CD4-positive, alpha-beta T cell treated with Interleukin-6 at 100 ng/mL for 8 hours (primary cell): ENCODE measurements around the gene JKAMP.

Experiments used
- DNase-seq: peaks from one replicate; pipeline ENCODE4 v3.0.0-alpha.2; 2020; ENCODE audit warnings: mixed read lengths, low spot score

The JKAMP gene

GRCh38 chr14:59541731-59542130 is 57.4 kb downstream of the JKAMP start:
- DNase-seq, result no peak

DNA sequence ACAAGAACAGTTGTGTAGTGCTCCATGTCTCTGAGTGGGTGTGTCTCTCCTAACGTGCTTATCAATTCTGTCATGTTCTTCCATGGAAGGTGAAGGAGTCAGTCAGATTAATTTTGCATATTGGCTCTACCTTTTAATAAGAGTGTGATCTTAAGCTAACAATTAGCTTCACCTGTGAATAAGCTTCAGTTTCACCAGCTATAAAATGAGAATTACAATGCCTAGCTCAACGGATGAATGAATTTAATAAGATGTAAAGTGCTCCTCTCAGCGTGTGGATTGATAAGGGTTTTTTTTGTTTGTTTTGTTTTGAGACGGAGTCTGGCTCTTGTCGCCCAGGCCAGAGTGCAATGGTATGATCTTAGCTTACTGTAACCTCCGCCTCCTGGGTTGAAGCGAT is 59.6 kb downstream of the JKAMP start:
- DNase-seq, result no peak

DNA sequence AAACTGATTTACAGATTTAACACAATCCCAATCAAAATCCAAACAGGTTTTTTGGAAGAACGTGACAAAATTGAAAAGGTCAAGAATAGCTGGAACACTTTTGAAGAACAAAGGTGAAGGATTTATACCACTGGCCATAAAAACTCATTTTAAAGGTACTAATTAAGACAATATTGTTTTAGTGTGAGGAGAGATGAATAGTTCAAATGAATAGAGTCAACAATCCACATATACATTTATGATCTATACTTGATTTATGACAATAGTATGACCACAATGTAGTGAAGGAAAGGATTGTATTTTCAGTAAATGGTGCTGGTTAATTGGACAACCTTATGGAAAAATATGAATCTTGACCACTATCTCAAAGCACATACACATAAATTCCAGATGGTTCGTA is 63.0 kb downstream of the JKAMP start:
- no peak for DNase-seq
